ENCODE measurements around the gene KIAA0319L.

Gene KIAA0319L

DNA sequence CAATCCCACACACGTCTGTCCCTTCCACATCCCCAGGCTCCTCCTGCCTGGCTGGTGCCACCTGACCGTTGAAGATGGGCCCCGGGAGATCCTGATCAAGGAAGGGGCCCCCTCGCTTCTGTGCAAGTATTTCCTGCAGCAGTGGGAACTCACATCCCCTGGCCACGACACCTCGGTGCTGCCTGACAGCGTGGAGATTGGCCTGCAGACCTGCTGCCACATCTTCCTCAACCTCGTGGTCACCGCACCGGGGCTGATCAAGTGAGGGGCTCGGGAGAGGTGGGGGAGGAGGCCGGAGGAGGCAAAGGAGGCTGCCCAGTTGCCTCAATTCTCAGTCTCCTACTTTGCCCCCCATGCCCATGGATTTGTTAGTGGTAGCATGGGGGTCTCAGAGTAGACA is 6.0 kb upstream of the KIAA0319L start:
- Mint-ChIP-seq H3K4me1 (ENCODE audit: low read depth) (peaks cover 8% of the 10 kb centered on the region), H3K36me3 (ENCODE audit: low read depth) (peaks cover 13% of the 10 kb centered on the region), H3K27me3 (ENCODE audit: low read depth) (peaks cover under 1% of the 10 kb centered on the region), H3K9me3 (no peaks in the 10 kb centered on the region), H3K27ac (no peak overlapping the region), H3K4me3 (no peak overlapping the region)
- no peak for DNase-seq (ENCODE audit: low spot score)

DNA sequence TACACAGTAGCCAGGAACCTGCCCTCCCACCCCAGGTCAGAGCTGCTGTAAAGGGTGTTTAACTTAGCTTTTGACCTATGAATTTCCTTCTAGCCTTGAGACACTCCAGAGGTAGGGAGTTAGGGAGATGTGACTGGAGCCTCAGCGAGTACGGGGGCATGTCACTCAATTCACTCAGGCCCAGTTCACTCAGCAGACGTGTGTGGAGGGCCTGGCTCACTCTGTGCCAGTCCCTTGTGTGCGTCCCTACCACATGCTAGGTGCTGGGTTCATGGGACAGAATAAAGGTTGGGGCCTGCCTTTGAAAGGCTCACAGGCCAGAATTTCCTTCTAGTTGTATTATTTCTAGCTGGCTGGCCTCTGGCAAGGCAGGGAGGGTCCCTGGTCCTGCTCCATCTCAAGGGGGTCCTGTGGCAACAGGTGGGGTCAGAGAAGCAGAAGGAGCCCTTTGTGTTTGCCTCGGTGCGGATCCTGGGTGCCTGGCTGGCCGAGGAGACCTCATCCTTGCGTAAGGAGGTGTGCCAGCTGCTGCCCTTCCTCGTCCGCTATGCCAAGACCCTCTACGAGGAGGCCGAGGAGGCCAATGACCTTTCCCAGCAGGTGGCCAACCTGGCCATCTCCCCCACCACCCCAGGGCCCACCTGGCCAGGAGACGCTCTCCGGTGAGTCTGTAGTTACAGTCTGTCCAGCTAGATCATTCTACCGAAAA is 4.9 kb upstream of the KIAA0319L start:
- Mint-ChIP-seq H3K27me3 (ENCODE audit: low read depth) (peaks cover 3% of the 10 kb centered on the region), H3K9me3 (no peaks in the 10 kb centered on the region), H3K4me3 (no peak overlapping the region), H3K4me1 (ENCODE audit: low read depth) (peaks cover 11% of the 10 kb centered on the region), H3K36me3 (ENCODE audit: low read depth) (peaks cover 16% of the 10 kb centered on the region), H3K27ac (no peak overlapping the region)
- no peak for DNase-seq (ENCODE audit: low spot score)

DNA sequence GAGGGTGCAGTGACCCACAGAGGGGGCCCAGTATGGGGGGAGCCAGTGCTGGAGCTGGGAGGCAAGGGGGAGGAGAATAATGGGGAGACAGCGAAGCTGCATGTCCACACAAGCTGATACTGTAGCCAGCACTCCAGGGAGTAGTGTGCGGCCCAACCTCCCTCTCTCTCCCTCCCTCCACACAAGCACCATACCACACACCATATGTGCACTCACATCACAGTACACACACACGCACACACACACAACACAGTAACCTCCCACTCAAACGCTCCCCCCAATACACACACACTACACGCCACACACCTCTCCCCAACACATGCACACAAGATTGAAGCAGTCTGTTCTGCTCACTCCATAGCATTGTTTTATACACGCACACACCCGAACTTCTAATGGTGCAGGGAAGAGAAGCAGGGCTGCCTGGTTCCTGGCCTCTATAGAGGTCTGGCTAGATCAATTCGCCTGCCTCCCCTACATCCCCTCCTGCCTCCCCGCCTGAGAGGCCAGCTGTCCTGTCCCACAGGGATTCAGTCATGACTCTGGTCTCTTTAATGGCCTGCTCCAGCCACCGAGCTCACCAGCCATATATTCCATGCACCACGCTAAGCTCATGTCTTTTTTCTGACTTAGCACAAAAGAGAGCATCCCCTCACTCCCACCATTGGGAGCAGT is 4.2 kb upstream of the KIAA0319L start:
- Mint-ChIP-seq H3K27ac (no peak overlapping the region), H3K36me3 (ENCODE audit: low read depth) (peaks cover 16% of the 10 kb centered on the region), H3K27me3 (ENCODE audit: low read depth) (peaks cover 3% of the 10 kb centered on the region), H3K9me3 (no peaks in the 10 kb centered on the region), H3K4me1 (ENCODE audit: low read depth) (peaks cover 15% of the 10 kb centered on the region), H3K4me3 (no peak overlapping the region)
- no peak for DNase-seq (ENCODE audit: low spot score)

DNA sequence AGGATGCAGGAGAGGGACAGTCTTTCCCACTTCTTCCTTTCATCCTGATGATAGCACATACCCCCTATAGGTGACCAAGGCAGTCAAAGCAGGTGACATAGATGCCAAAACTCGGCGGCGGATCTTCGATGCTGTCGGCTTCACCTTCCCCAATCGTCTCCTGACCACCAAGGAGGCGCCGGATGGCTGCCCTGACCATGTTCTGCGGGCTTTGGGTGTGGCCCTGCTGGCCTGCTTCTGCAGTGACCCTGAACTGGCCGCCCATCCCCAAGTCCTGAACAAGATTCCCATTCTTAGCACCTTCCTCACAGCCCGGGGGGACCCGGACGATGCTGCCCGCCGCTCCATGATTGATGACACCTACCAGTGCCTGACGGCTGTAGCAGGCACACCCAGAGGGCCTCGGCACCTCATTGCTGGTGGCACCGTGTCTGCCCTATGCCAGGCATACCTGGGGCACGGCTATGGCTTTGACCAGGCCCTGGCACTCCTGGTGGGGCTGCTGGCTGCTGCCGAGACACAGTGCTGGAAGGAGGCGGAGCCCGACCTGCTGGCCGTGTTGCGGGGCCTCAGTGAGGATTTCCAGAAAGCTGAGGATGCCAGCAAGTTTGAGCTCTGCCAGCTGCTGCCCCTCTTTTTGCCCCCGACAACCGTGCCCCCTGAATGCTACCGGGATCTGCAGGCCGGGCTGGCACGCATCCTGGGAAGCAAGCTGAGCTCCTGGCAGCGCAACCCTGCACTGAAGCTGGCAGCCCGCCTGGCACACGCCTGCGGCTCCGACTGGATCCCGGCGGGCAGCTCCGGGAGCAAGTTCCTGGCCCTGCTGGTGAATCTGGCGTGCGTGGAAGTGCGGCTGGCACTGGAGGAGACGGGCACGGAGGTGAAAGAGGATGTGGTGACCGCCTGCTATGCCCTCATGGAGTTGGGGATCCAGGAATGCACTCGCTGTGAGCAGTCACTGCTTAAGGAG is 3.3 kb upstream of the KIAA0319L start:
- Mint-ChIP-seq H3K4me3 (no peak overlapping the region), H3K36me3 (ENCODE audit: low read depth) (peaks cover 16% of the 10 kb centered on the region), H3K4me1 (ENCODE audit: low read depth) (peaks cover 24% of the 10 kb centered on the region), H3K27me3 (ENCODE audit: low read depth) (peaks cover 3% of the 10 kb centered on the region), H3K27ac (no peak overlapping the region), H3K9me3 (no peaks in the 10 kb centered on the region)
- DNase-seq (ENCODE audit: low spot score) = no peak

DNA sequence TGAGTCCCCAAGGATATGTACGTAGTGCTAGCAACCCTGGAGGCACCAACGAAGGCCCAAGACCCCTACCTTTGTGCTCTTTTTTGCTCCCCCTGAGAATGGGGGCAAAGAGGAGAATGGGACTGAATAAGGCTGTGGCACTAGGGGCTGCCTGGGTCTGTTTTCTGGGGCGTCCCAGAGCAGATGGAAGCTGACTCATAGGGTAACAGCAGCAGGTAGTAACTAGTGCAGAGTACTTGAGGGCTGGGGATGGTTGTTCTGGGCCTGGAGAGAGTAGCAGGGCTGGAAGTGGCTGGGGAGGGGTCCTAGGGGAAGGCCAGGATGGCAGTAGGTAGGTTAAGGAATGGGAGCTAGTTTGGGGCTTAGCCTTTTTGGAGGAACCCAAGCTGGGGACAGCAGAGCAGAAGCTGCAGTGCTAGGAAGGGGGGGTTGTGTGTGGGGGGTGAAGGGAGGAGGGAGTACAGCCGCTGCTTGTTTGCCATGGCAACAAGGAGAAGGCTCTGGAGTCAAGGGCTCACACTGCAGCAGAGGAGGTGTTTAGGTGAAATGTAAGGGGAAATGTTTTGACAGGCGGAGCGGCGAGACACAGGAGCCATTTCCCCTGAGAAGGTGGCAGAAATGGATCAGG is 2.2 kb upstream of the KIAA0319L start:
- H3K4me3 Mint-ChIP-seq = peak overlapping the region; percentile 15
- DNase-seq (ENCODE audit: low spot score) = no peak
- no peaks in the 10 kb centered on the region for H3K9me3 Mint-ChIP-seq
- H3K4me1 Mint-ChIP-seq (ENCODE audit: low read depth) = peaks cover 32% of the 10 kb centered on the region
- peaks cover 12% of the 10 kb centered on the region for H3K36me3 Mint-ChIP-seq (ENCODE audit: low read depth)
- H3K27ac Mint-ChIP-seq = peak overlapping the region; percentile 11
- H3K27me3 Mint-ChIP-seq (ENCODE audit: low read depth) = peaks cover 3% of the 10 kb centered on the region

DNA sequence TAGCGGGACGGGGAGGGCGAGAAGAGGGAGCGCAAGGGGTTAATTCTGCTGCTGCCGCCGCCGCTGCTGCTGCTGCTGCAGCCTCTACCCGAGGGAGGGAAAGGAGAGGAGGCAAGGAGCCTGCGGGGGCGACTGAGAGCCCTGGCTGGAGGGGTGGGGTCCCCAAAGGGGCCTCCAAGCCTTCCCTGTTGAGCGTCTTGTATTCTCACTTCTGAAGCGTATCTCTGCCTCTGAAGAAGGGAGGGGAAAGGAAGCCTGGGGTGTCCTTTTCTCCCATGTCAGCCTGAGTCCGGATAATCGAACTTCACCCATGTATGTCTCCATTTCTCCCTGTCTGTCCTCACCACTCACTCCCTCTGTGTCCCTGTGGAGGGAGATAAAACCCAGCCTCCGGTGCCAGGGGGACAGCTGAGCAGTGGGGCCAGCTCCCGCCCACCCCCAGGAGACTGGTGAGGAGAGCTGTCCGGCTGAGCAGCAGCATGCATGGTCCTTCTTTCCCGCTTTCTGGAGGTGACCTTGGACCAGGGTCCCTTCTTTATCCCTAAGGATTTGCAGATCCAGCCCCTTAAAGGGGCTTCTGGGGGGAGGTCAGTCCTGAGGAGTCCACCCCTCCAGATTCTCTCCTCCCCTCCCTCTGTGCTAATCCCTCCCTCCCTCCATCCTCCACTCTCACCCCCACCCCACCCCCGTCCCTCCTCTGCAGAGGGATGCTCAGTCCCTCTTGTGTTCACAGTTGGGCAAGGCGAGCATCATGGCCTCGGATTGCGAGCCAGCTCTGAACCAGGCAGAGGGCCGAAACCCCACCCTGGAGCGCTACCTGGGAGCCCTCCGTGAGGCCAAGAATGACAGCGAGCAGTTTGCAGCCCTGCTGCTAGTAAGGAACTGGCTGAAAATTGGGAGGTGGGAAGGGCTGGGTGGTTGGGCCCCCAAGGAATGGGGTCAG is 1.4 kb upstream of the KIAA0319L start:
- Mint-ChIP-seq H3K4me3 (peak overlapping the region; percentile 97), H3K4me1 (ENCODE audit: low read depth) (peaks cover 33% of the 10 kb centered on the region), H3K27ac (peak overlapping the region; percentile 98), H3K27me3 (ENCODE audit: low read depth) (peaks cover 3% of the 10 kb centered on the region), H3K36me3 (ENCODE audit: low read depth) (peaks cover 15% of the 10 kb centered on the region), H3K9me3 (no peaks in the 10 kb centered on the region)
- no peak for DNase-seq (ENCODE audit: low spot score)

DNA sequence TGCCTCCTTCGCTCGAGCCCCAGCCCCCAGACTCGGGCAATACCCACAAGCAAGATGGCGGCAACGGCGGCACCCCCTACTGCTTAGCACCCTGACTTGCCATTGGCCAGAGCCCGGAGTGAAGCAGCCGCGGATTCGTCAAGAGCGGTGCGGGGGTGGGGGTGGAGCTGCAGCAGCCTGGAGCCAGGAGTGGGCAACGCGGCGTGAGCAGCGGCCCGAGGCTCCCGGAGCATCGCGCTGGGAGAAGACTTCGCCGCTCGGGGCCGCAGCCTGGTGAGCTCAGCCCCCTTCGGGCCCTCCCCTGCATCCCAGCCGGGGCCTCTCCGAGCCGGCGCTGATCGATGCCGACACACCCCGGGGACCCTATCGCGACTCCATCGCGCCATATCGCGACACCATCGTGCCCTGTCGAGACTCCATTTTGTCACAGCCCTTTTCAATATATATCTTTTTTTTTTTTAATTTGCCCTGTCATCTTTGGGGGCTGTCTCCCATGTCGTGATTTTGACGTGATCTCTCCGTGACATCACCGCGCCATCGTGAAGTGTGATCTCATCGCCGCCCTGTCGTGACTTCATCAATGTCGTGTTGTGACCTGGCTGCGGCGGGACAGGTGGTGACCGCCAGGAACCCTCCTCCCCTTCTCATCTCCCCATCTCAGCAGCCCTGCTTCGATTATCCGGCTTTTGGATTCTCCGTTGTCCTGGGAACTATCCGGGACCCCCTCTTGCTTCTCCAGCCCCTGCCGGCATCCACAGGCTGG is 589 bp upstream of the KIAA0319L start, which contains the start of gene NCDN:
TSS of gene NCDN (plus strand) at position 189 of the 763 bp plus-strand sequence. CDS start at position 581, 392 bp downstream.
- H3K4me1 Mint-ChIP-seq (ENCODE audit: low read depth) = peaks cover 32% of the 10 kb centered on the region
- H3K27ac Mint-ChIP-seq = peak within 1 kb of the TSS; percentile 98
- H3K27me3 Mint-ChIP-seq (ENCODE audit: low read depth) = peaks cover 3% of the 10 kb centered on the region
- DNase-seq (ENCODE audit: low spot score) = peak; percentile 96
- H3K4me3 Mint-ChIP-seq = peak within 1 kb of the TSS; percentile 97
- no peaks in the 10 kb centered on the region for H3K9me3 Mint-ChIP-seq
- peaks cover 19% of the 10 kb centered on the region for H3K36me3 Mint-ChIP-seq (ENCODE audit: low read depth)

DNA sequence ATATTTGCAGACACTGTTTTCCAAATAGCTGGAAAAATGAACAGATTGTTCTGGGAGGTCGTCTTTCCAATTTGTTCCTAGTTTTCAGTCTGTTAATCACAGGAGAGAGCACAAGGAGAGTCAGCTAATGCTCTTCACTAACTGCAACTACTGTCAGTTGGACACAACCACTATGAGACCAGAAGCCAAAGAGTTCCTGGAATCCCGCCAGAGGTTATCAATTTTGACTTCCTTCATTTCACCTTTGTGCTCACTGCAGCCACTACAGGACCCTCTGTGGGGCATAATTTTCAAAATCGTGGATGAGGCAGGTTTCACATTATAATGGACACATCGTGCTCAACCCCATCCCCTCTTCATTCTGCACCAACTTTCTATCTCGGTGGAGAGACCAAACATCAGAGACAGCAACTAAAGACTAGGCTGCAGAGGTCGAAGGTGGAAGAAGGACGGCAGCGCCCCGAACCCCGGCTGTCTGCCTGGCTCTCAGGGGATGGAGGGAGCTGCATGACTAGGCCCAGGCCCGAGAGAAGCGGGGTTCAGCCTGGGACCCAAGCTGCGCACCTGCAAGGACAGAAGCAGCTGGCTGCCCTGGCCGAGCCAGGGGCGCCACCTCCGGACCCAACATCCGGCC is 602 bp downstream of the KIAA0319L start:
- Mint-ChIP-seq H3K27ac (peak overlapping the region; percentile 81), H3K27me3 (ENCODE audit: low read depth) (peaks cover 3% of the 10 kb centered on the region), H3K9me3 (no peaks in the 10 kb centered on the region), H3K4me1 (ENCODE audit: low read depth) (peaks cover 32% of the 10 kb centered on the region), H3K4me3 (peak overlapping the region; percentile 97), H3K36me3 (ENCODE audit: low read depth) (peaks cover 26% of the 10 kb centered on the region)
- no peak for DNase-seq (ENCODE audit: low spot score)

DNA sequence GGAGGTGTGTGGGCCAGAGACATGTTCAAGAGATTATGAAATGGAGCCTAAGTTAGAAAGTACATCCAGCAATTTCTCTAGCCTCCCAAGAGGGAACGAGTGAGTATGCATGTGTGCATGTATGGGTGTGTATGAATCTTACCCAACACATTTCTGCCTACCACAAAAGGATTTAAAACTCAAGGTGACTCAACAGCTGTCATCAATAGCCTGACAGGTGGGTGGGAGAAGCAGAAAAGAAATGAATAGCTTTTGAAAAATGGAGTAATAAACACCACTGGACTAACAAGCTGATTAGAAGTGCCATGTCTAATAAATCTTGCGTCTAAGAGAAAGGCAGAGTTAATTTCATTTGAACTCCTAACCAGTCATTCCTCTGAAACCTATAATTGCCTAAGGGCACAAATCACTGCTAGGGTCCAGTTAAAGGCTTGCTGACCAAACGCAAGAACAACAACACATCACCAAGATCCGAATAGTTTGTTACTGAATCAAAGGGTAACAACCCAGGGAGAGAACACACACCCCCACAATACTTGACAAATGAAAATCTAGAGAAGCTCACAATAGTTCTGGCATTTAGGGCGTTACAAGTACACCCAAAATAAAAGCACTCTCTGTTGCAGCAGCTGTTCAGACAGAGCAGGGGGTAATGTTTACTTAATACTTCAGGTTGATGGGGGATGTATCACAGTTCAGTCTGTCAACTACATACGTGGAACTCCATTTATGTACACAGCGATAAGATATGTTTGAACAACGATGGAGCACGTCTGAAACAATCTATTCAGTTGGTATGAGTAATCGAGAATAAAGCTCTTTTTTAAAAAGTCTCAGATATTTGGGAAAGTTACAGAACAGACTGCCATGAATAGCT is 1.4 kb downstream of the KIAA0319L start:
- Mint-ChIP-seq H3K4me1 (ENCODE audit: low read depth) (peaks cover 30% of the 10 kb centered on the region), H3K27me3 (ENCODE audit: low read depth) (peaks cover 3% of the 10 kb centered on the region)

DNA sequence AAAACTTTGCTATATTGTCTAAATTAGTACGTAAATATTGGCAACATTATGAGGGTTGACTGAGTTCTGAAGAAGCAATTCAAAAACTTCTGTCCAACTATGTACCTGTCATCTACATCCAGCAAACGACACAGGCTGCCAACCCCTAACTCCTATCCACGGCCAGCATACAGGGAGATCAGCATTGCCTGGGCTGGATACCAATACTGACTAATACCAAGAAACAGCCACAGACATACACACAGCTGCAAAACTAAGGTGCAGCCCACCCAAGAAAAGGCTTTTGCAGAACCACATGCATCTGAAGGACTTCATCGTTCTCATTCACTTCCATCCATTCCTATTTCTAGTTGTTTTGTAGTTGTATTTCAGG is 2.0 kb downstream of the KIAA0319L start:
- peak overlapping the region; percentile 97 for H3K4me3 Mint-ChIP-seq
- H3K36me3 Mint-ChIP-seq (ENCODE audit: low read depth) = peaks cover 25% of the 10 kb centered on the region
- H3K9me3 Mint-ChIP-seq = no peaks in the 10 kb centered on the region
- H3K27ac Mint-ChIP-seq = peak overlapping the region; percentile 1
- peaks cover 30% of the 10 kb centered on the region for H3K4me1 Mint-ChIP-seq (ENCODE audit: low read depth)
- no peak for DNase-seq (ENCODE audit: low spot score)
- H3K27me3 Mint-ChIP-seq (ENCODE audit: low read depth) = peaks cover 3% of the 10 kb centered on the region

More for the DNA sequence above, 1.4 kb downstream of the KIAA0319L start:
- peaks cover 25% of the 10 kb centered on the region for H3K36me3 Mint-ChIP-seq (ENCODE audit: low read depth)
- H3K9me3 Mint-ChIP-seq = no peaks in the 10 kb centered on the region
- DNase-seq (ENCODE audit: low spot score) = no peak
- H3K27ac Mint-ChIP-seq = peak overlapping the region; percentile 81
- H3K4me3 Mint-ChIP-seq = peak overlapping the region; percentile 97

All from T-helper 2 cell treated with Interferon-gamma antibody and Interleukin-4, amounts not matched to agents 5 μg/mL and 100 μg/mL, for 36 hours (primary cell).